ENCODE data around the gene PSMD6. TPM values are rescaled to one million over a fixed set of nuclear protein-coding genes. Genes with fewer than 3 reads are reported as not detected.

Gene PSMD6
- total and polyA plus RNA-seq, 11 donors, result 60.1 to 128 (median 82.5) TPM

DNA sequence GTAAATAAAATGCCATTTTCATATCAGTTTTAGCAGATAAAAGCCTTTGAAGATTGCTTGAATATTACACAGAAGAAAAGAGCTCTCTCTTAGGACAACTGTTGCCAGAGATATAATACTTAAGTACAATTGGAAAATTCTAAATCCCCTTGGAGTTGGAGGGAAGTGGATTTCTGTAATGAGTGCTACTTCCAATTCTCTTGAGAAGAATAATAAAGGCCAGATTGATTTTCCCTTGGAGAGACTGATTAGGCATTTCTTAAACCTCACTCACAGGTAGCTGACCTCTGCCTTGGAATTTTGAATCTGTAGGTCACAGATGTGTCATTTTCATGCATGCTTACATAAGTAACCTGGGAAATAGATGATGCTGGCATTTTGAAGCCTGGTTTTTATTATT lies 29.8 kb upstream of the PSMD6 start:
- H3K4me1 ChIP-seq, result peaks cover 0 to 10% (median 0%) of the 10 kb centered on the region in 12 donors
- DNase-seq (no peak), ATAC-seq (no peak)
- TF ChIP-seq POLR2A (IDR thresholded peaks at IDR 0.05), result no peak
- TF ChIP-seq, protein P1, sequence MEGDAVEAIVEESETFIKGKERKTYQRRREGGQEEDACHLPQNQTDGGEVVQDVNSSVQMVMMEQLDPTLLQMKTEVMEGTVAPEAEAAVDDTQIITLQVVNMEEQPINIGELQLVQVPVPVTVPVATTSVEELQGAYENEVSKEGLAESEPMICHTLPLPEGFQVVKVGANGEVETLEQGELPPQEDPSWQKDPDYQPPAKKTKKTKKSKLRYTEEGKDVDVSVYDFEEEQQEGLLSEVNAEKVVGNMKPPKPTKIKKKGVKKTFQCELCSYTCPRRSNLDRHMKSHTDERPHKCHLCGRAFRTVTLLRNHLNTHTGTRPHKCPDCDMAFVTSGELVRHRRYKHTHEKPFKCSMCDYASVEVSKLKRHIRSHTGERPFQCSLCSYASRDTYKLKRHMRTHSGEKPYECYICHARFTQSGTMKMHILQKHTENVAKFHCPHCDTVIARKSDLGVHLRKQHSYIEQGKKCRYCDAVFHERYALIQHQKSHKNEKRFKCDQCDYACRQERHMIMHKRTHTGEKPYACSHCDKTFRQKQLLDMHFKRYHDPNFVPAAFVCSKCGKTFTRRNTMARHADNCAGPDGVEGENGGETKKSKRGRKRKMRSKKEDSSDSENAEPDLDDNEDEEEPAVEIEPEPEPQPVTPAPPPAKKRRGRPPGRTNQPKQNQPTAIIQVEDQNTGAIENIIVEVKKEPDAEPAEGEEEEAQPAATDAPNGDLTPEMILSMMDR (IDR thresholded peaks at IDR 0.05), result no peak
- no peak overlapping the region for H3K4me3 ChIP-seq
- H3K9me3 ChIP-seq, result no peaks in the 10 kb centered on the region
- no peaks in the 10 kb centered on the region for H3K27me3 ChIP-seq
- no peaks in the 10 kb centered on the region for H3K36me3 ChIP-seq
- H3K27ac ChIP-seq, result no peak overlapping the region
- intact Hi-C loops (cut with DNase I), result no loop called here

DNA sequence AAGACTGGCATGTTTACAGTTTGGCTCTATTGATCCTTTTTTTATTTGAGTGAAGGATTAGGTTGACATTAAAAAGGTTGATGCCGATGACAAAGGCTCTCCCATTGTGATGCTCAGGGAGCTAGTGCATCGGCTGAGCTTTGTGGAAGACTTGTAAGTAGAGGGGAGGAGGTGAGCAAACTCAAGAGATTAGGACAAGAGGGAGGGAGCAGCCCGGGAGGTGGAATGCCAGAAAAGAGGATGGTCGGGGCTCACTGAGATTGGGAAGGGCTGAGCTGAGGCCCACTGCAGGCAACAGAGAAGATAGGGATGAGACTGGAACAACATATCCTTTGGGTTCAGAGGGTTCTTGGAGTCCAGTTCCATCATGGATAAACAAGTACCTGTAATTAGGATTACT lies 26.5 kb upstream of the PSMD6 start:
- no peak overlapping the region for H3K27ac ChIP-seq
- WGBS, 4 donors, result 63 to 81% (median 68%) methylated on average over 4 of the region's 4 CpGs
- ATAC-seq, result no peak

DNA sequence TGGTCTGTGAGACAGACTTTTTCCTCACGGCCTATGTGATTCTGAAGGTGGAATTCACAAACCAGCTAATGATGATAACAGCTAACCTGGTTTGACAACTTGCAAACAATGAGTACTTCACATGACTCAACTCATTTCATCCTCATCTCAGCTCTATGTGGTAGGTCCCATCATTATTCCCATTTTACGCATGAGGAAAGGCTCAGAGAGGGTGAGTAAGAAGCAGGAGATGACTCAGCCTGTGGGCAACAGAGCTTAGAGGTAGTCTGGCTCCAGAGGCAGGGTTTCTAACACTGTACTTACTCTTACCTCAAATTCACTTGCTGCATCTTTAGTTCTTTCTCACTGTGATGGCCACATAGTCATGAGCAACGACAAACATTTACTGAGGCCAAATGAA lies 25.8 kb upstream of the PSMD6 start:
- no peaks in the 10 kb centered on the region for H3K36me3 ChIP-seq
- no peak overlapping the region for H3K4me3 ChIP-seq
- intact Hi-C loops (cut with DNase I), result no loop called here
- peaks cover 0 to 9% (median 0%) of the 10 kb centered on the region in 12 donors for H3K4me1 ChIP-seq
- no peaks in the 10 kb centered on the region for H3K27me3 ChIP-seq
- H3K27ac ChIP-seq, result no peak overlapping the region
- DNase-seq (no peak), ATAC-seq (no peak)
- 78 to 91% (median 84%) methylated on average over 3 of the region's 3 CpGs for WGBS, 4 donors
- TF ChIP-seq, protein P1 (IDR thresholded peaks at IDR 0.05), result no peak
- TF ChIP-seq POLR2A (IDR thresholded peaks at IDR 0.05), result no peak
- no peaks in the 10 kb centered on the region for H3K9me3 ChIP-seq

More for the DNA sequence above, 26.5 kb upstream of the PSMD6 start:
- Histone ChIP-seq H3K4me3 (no peak overlapping the region), H3K36me3 (no peaks in the 10 kb centered on the region), H3K27me3 (no peaks in the 10 kb centered on the region), H3K4me1 (peaks cover 0 to 10% (median 0%) of the 10 kb centered on the region in 12 donors), H3K9me3 (no peaks in the 10 kb centered on the region)
- no peak for DNase-seq
- intact Hi-C loops (cut with DNase I), result no loop called here
- TF ChIP-seq, protein P1 (IDR thresholded peaks at IDR 0.05), result no peak
- TF ChIP-seq POLR2A (IDR thresholded peaks at IDR 0.05), result no peak

DNA sequence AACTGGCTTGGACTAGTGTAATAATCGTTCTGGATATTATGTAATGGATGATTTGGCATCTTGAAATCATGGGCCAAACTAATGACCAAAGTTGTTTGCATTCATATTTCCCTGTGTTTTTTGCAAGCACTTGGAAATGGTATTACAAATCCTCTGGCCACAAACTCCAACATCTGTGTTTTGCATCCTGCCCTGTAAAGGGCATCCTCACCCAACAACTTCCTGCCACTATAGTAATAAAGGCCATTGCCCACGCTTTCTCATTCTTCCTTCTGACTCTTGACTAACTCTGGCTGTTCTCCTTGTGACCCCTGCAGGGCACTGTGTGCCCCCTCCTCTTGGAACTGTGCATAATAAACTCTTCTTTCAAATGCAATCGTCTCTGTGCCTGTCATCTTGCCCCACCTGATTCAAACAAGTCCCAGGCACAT lies 25.4 kb upstream of the PSMD6 start:
- Histone ChIP-seq H3K27ac (no peak overlapping the region), H3K4me3 (no peak overlapping the region), H3K36me3 (no peaks in the 10 kb centered on the region), H3K27me3 (no peaks in the 10 kb centered on the region), H3K9me3 (no peaks in the 10 kb centered on the region), H3K4me1 (peaks cover 0 to 6% (median 0%) of the 10 kb centered on the region in 12 donors)
- 39 to 51% (median 45%) methylated on average over 3 of the region's 3 CpGs for WGBS, 4 donors
- DNase-seq, result no peak
- intact Hi-C loops (cut with DNase I), result no loop called here
- no peak for ATAC-seq
- no peak for TF ChIP-seq POLR2A (IDR thresholded peaks at IDR 0.05)
- TF ChIP-seq, protein P1 (IDR thresholded peaks at IDR 0.05), result no peak
